ENCODE measurements around the gene MON1A.

The MON1A gene

DNA sequence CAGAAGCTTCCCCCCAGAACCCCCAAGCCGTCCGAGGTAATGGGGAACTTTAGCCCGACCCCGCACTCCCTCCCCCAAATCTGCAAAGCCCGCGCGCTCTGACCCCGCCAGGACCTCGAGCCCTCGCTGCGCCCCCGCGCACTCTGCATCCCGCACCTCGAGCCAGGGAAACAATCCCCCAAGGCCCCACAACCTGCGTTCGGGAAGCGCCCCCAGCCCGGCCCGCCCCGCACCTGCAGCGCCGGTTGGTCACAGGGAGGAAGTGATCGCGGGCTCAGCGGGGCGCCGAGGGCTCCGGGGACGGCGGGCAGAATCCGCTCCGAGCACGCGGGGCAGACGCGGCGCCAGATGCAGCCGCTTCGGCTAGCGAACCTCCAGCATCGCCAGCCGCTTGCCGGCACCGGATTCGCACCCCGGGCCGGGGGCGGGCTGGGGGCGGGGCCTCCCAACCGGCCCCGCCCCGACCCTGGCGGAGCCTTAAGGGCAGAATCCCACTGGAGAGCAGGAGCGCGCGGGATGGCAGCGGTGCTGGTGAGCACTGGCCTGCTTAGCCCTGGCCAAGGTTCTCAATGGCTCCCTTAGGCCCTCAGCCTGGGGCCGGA is 60.0 kb downstream of the MON1A start, which contains the start of gene CAMKV:
CAMKV (minus strand) TSS at position 382 of the 602 bp plus-strand sequence. CDS start 7,518 bp downstream, outside the sequence.
- Histone ChIP-seq H3K36me3 (ENCODE audit: control insufficient read depth, insufficient read depth, low read length) (no peaks in the 10 kb centered on the region), H3K27me3 (ENCODE audit: control insufficient read depth, insufficient read depth, low read length) (no peaks in the 10 kb centered on the region), H3K4me3 (ENCODE audit: low read length) (peak within 1 kb of the TSS; percentile 69), H3K4me1 (ENCODE audit: control insufficient read depth, insufficient read depth, low read length) (peaks cover 13% of the 10 kb centered on the region), H3K27ac (ENCODE audit: low read length) (no peak within 1 kb of the TSS), H3K9me3 (ENCODE audit: control insufficient read depth, insufficient read depth, low read length) (no peaks in the 10 kb centered on the region)
- no peak for DNase-seq (ENCODE audit: low read depth, low spot score)
- WGBS (ENCODE audit: insufficient coverage, insufficient read length), result no CpG with 5 or more reads among the region's 59 CpGs

- peak overlapping the region; percentile 69; the same call in 1 of the 2 replicates for H3K4me3 ChIP-seq (ENCODE audit: low read length)
- H3K36me3 ChIP-seq (ENCODE audit: control insufficient read depth, insufficient read depth, low read length), result no peaks in the 10 kb centered on the region
- no CpG with 5 or more reads among the region's 23 CpGs for WGBS (ENCODE audit: insufficient coverage, insufficient read length)
- no peaks in the 10 kb centered on the region for H3K27me3 ChIP-seq (ENCODE audit: control insufficient read depth, insufficient read depth, low read length)
- no peak for DNase-seq (ENCODE audit: low read depth, low spot score)
- H3K4me1 ChIP-seq (ENCODE audit: control insufficient read depth, insufficient read depth, low read length), result peaks cover 16% of the 10 kb centered on the region
- no peak overlapping the region for H3K27ac ChIP-seq (ENCODE audit: low read length)
- no peaks in the 10 kb centered on the region for H3K9me3 ChIP-seq (ENCODE audit: control insufficient read depth, insufficient read depth, low read length)
Observed at GRCh38 chr3:49868862-49869466, 60.6 kb downstream of the MON1A start.

GRCh38 chr3:49867871-49868321 is 61.7 kb downstream of the MON1A start:
- no peak overlapping the region for H3K4me3 ChIP-seq (ENCODE audit: low read length)
- no peaks in the 10 kb centered on the region for H3K9me3 ChIP-seq (ENCODE audit: control insufficient read depth, insufficient read depth, low read length)
- WGBS (ENCODE audit: insufficient coverage, insufficient read length), result no CpG with 5 or more reads among the region's 7 CpGs
- no peak overlapping the region for H3K27ac ChIP-seq (ENCODE audit: low read length)
- DNase-seq (ENCODE audit: low read depth, low spot score), result peak; percentile 70
- no peaks in the 10 kb centered on the region for H3K36me3 ChIP-seq (ENCODE audit: control insufficient read depth, insufficient read depth, low read length)
- no peaks in the 10 kb centered on the region for H3K27me3 ChIP-seq (ENCODE audit: control insufficient read depth, insufficient read depth, low read length)
- peaks cover 16% of the 10 kb centered on the region for H3K4me1 ChIP-seq (ENCODE audit: control insufficient read depth, insufficient read depth, low read length)

GRCh38 chr3:49867400-49867799 is 62.2 kb downstream of the MON1A start:
- Histone ChIP-seq H3K4me1 (ENCODE audit: control insufficient read depth, insufficient read depth, low read length) (peaks cover 16% of the 10 kb centered on the region), H3K9me3 (ENCODE audit: control insufficient read depth, insufficient read depth, low read length) (no peaks in the 10 kb centered on the region), H3K27ac (ENCODE audit: low read length) (no peak overlapping the region), H3K27me3 (ENCODE audit: control insufficient read depth, insufficient read depth, low read length) (no peaks in the 10 kb centered on the region), H3K4me3 (ENCODE audit: low read length) (no peak overlapping the region), H3K36me3 (ENCODE audit: control insufficient read depth, insufficient read depth, low read length) (no peaks in the 10 kb centered on the region)
- DNase-seq (ENCODE audit: low read depth, low spot score), result no peak
- WGBS (ENCODE audit: insufficient coverage, insufficient read length), result no CpG with 5 or more reads among the region's 1 CpG

DNA sequence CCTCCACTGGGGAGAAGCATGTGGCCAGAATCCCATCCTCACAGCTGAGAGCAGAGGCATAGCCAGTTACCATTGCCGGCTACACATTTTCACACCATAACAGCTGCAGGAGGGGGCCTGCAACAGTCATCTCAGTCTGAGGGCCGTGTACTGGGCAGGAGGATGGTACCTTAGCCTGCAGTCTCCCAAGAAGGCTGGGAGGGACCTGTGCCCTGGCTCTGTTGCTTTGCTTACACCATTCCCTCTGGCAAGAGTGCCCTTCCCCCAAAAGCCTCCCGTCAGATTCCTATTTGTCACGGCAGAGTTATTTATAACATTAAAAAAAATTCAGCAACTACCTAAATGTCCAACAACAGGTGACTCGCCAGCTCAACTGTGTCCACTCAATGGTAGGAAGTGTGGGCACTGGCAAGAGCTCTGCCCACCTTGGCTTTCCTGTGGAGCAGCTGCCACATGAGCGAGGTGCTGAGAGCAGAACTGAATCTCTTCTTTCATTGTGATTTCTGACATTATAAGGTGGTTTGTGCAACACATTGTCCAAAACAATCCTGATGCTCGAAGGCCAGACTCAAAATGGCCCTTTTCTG is 64.3 kb downstream of the MON1A start:
- no peaks in the 10 kb centered on the region for H3K27me3 ChIP-seq (ENCODE audit: control insufficient read depth, insufficient read depth, low read length)
- WGBS (ENCODE audit: insufficient coverage, insufficient read length), result no CpG with 5 or more reads among the region's 7 CpGs
- H3K4me3 ChIP-seq (ENCODE audit: low read length), result no peak overlapping the region
- H3K36me3 ChIP-seq (ENCODE audit: control insufficient read depth, insufficient read depth, low read length), result peaks cover 10% of the 10 kb centered on the region
- no peak for DNase-seq (ENCODE audit: low read depth, low spot score)
- H3K9me3 ChIP-seq (ENCODE audit: control insufficient read depth, insufficient read depth, low read length), result no peaks in the 10 kb centered on the region
- H3K27ac ChIP-seq (ENCODE audit: low read length), result no peak overlapping the region
- peaks cover 16% of the 10 kb centered on the region for H3K4me1 ChIP-seq (ENCODE audit: control insufficient read depth, insufficient read depth, low read length)

- H3K27me3 ChIP-seq (ENCODE audit: control insufficient read depth, insufficient read depth, low read length), result no peaks in the 10 kb centered on the region
- H3K4me1 ChIP-seq (ENCODE audit: control insufficient read depth, insufficient read depth, low read length), result peaks cover 16% of the 10 kb centered on the region
- peaks cover 16% of the 10 kb centered on the region for H3K36me3 ChIP-seq (ENCODE audit: control insufficient read depth, insufficient read depth, low read length)
- DNase-seq (ENCODE audit: low read depth, low spot score), result no peak
- no peak overlapping the region for H3K27ac ChIP-seq (ENCODE audit: low read length)
- WGBS (ENCODE audit: insufficient coverage, insufficient read length), result no CpG with 5 or more reads among the region's 5 CpGs
- H3K4me3 ChIP-seq (ENCODE audit: low read length), result no peak overlapping the region
- no peaks in the 10 kb centered on the region for H3K9me3 ChIP-seq (ENCODE audit: control insufficient read depth, insufficient read depth, low read length)
Observed at GRCh38 chr3:49864505-49864904, 65.1 kb downstream of the MON1A start.

DNA sequence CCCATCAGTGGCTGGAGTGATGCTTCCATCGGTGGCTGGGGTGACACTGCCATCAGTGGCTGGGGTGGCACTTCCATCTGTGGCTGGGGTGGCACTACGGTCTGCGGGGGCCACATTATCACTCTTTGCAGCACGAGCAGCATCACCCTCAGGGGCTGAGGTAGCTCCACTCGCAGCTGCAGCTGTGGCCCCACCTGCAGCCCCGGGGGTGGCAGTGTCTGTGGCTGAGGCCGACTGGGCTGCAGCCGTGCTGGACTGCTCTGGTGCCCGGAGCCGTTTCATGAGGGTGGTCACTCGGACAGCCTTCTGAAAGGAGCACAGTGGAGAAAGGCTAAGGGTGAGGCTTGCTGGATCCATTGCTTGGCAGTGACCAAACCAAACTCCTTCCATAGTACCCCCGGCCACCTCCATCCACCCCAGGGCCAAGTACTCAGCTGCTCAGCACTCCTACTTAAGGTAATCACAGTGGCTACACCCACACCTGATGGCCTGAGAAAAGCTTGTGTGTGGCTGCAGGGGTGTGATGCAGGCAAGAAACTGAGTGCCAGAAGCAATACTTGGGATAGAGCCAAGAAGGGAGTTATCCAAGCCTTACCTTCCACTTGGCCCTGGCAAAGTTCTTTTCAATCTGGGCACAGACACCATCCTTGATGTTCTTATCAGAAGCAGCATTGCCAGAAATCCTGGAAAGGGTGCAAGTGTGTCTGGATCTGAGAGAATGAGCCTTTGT is 69.9 kb downstream of the MON1A start:
- DNase-seq (ENCODE audit: low read depth, low spot score), result no peak
- no CpG with 5 or more reads among the region's 12 CpGs for WGBS (ENCODE audit: insufficient coverage, insufficient read length)
- no peak overlapping the region for H3K4me3 ChIP-seq (ENCODE audit: low read length)

More for the DNA sequence above, 69.9 kb downstream of the MON1A start:
- Histone ChIP-seq H3K27me3 (ENCODE audit: control insufficient read depth, insufficient read depth, low read length) (no peaks in the 10 kb centered on the region), H3K36me3 (ENCODE audit: control insufficient read depth, insufficient read depth, low read length) (peaks cover 22% of the 10 kb centered on the region), H3K4me1 (ENCODE audit: control insufficient read depth, insufficient read depth, low read length) (peaks cover 5% of the 10 kb centered on the region; the same call in 1 of the 2 replicates), H3K27ac (ENCODE audit: low read length) (no peak overlapping the region), H3K9me3 (ENCODE audit: control insufficient read depth, insufficient read depth, low read length) (no peaks in the 10 kb centered on the region)
